NCI-H524 (cell line): ENCODE data around the gene TP53AIP1.

Source experiments
- DNase-seq, 2 experiments: peaks; one replicate each; lab custom pipeline; 2025; lab: John Stamatoyannopoulos, UW

Gene TP53AIP1

DNA sequence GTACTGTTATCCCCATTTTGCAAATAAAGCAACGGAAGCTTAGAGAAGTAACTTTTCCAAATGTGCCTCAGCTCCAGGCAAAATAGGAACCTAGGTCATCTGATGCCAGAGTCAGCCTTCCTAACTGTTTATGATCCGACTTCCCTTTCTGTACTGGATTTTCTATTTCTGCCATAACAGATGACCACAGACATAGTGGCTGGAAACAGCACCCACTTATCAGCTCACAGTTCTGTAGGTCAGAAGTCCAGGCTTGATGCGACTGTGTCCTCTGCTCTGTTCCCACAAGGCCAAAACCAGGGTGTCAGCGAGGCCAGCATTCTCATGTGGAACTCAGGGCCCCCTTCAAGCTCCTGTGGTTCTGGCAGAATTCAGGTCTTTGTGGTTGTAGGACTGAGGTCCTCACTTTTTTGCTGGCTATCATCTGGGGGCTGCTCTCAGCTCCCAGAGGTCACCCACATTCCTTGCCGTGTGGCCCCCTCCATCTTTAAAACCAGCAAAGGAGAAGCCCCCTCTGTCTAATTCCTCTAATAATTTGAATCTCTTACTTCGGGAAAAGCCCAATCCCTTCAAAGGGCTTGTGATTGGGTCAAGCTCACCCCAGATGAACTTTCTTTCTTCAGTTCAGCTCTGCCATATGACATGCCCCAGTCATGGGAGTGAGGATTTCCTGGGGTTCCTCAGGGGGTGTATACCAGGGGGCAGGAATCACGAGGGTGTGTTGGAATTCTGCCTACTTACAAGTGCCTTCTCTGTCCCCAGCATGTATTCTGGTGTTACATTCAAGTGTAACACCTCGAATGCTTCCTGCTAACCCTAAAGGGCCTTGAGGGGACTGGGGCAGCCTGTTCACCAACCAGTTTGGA, 36.3 kb downstream of the TP53AIP1 start:
- DNase-seq: no peak

DNA sequence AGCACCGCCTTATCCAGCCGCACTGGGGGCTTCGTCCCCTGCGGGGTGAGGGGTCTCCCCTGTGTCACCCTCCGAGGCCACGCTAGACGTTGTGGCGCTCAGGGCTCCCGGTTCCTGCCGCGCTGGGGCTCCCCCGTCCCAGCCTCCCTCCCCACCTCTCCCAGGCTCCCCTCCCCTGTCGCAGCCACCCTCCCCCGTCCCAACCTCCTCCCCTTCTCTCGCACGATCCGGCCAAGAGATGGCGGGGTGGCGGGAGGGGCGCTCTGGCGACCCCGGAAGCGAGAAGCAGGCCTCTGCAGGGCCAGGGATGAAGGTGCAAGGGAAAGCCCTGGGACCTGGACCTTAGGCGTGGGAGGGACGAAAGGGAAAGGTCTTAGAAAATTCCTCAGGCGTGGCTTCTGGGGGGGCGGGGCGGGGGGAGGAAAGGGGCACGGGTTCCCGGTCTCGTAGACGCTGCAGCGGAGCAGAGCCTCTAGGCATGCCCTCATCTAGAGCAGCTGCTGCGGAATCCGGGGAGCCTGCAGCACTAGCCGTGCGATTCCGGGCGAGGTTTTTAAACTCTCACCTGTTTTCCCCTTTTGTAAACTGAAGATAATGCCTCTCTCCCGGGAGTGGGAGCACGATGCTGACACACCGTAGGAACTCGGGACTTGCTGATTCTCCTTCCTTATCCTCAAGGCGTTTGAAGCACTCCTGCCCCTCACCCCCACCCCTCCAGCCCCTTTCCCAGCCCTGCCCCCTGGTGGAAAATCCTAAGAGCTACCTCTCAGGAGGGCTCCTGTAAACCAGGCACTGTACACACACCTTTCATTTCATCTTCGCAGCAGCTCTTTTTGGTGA, 37.1 kb downstream of the TP53AIP1 start:
- peak; percentile 62 to 73 for DNase-seq

DNA sequence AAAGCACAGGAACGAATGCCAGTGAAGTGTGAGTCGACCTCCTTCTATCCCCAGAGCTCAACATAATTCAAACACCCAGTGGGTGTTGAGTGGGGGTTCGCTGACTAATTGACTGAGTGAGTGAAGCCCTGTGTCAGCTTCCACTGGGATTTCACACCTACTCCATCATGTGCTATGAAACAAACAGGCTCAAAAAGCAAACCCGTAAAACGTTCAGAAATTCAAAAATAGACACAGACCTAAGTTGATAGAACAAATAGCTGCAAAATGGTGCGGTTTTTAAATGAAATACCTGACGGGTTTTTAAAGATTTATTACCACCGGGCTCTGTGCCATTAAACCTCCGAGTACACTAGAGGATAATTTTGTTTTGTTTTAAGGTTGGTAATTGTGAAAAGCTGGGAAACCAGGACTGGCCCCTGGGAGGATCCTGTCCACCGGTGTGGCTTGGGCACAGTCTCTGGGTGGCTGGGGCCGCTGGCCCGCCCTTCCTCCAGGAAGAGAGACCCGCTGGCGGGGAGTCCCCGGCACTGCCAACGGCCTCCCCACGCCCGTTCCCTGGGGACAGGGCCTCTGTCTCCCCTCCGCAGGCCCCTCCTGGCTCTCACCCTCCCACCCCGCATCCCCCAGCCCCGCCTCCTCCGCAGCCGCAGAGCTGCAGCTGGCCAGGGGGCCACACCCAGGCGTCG, 37.9 kb downstream of the TP53AIP1 start:
- DNase-seq: peak in 1 of 2 experiments; percentile 60

DNA sequence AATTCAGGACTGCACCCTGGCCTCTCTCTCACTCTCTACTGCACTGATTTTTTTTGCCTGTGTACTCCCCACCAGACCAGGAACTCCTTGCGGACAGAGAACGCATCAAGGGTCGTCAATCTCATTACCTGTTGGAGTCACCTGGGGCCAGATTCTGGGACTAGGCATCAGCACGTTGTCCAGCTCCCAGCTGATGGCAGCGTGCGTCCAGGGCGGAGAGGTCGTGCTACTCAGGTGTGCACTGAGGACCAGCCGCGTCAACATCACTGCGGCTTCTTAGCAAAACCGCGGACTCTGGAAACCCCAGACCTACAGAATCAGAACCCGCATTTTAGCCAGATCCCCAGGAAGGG, 38.4 kb downstream of the TP53AIP1 start:
- no peak for DNase-seq

DNA sequence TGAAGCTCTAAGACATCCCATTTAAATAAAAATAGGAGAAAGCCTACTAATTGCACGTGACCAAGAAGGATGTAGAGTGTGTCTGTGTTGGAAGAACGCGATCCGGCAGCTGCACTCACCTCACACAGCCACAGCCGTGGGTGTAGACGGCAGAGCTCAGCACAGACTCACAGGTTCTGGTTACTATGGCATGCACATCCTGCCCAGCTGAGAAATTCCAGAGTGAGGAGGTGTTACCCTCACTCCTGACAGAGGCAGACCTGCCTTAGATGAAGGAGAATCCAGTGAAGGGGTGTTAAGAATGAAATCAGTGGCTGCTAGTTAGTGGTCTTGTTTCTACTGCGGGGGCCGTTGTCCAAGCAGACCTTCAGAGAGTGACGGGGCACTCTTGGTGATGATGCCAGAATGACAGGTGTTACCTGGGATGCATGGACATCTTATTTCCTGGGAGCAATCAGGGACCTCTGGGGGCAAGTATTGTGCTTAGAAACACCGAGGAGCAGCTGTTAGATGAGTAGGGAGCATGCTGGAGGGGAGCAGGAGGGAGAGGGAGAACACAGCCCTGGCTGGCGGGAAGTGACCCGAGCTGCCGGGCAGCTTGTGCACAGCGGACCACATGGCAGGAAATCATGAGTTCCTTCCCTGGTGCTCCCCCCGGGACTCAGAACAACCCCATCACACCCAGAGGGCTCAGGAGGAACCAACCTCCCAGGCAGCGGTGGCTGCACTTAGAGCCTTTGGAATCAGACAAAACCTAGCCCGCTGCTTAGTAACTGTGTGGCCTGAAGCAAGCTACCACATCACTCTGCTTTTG, 39.2 kb downstream of the TP53AIP1 start:
- no peak for DNase-seq

DNA sequence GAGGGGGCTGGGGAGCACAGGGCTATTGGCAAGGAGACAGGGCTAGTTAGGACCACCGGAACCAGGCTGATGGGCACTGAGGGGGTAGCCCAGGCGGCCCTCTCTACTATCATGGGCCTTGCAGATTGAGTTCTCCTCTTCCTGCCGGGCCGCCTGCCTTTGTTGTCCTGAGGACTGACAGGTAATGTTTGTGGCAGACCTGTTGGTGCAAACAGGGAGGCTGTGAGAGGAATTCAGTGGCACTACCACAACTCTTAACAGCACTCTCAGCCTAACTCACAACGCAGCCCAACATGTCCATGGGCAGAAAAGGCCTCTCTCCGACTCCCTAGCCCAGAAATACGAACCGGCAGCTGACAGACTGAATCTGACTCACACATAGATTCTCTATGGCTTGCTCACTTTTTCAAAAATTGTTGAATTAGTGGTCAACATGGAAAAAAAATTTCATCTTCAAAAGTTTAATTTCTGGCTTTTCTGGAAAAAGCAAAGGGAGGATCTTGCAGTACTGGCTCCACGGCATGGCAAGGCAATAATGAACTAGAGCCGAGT, 40.1 kb downstream of the TP53AIP1 start:
- DNase-seq: no peak

DNA sequence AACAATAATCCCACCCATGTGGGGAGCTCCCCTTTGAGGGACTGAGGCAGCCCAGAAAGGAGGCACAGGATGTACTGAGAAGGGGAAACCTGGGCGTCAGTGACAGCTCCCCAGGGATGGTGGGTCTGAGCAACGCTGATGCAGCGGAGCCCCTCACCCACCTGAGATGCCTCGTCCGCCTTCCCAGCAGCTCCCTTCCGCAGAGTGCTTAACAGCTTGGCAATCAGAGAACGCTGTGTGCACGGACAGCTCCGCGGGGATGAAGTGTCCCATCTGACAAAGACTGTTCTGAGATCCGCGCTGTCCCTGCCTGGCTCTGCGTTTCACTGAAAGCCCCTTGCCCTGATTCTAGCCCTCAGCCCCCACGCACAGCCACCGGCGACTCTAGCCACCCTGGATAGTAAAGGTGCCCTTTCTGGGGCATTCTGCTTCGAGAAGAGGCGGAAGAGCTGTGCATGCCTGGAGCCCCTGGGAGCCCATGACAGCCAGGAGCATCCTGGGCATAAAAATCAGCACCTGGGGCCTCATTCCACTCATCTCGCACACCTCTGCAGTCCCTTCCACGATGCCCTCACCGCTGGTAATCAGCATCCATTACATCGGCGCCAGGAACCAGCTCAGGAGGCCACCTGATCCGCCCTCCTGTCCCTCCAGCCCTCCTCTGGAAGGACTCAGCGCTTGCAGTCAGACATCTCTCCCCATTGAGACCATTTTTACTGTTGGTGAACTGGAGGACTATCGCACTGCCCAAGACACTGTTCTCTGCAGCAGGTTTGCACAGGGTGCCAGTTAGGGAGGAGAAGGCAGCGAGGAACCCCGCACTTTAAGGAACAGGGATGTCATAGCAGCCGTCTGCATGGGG, 40.8 kb downstream of the TP53AIP1 start:
- no peak for DNase-seq

DNA sequence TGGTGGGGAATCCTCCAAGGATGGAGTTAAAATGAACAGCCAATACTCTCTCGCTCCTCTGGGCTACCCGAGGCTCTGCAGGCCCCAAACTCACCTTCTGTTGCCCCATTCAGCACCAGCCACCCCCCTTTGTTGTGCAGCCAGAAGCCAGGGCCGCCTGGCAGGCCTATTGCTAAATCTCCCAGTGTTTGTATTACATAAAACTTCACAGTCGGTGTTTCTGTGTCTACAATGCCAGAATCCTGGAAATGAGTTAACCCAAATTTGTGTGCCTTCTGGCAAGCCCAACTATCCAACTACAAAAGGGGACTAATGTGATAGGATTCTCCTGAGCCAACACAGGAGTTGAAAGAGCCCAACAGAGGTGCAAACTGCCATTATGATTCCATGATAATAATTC, 42.2 kb downstream of the TP53AIP1 start:
- DNase-seq: no peak

DNA sequence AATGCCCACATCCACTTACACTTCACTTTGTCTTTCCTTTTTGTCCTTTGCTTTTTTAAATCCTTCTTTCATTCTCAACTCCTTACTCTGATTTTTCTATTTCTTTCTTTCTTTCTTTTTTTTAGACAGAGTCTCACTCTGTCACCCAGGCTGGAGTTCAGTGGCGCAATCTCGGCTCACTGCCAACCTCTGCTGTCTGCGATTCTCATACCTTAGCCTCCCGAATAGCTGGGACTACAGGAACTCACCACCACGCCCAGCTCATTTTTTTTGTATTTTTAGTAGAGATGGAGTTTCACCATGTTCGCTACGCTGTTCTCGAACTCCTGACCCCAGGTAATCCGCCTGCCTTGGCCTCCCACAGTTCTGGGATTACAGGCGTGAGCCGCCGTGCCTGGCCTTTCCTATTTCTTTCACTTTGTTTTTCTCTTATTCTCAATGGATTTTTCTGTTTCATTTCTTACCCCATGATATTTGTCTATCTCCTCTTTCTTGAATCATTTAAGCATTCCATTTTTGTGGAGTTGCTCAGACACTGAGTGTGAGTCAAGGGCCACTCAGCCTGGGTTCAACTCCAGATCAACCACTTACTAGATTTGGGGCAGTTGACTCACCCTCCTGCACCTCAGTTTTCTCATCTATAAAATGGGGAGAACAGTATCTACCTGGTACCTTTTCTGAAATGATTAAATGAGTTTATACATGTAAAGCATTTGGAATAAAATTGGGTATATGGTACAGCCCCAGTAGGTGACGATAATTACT, 43.9 kb downstream of the TP53AIP1 start:
- no peak for DNase-seq

DNA sequence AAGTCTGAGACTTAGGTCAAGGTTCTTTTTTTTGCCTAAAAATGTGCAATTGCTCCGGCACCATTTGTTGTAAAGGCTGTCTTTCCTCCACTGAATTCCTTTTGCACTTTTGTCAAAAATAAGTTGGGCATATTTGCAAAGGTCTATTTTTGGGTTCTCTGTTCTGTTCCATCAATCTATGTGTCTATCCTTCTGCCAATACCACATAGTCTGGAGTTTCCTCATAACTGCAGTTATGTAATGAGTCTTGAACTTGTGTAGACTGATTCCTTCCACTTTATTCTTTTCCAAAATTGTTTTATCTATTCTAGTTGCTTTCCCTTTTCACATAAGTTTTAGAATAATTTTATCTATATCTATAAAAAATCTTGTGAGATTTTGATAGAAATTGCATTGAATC, 44.8 kb downstream of the TP53AIP1 start:
- no peak for DNase-seq

DNA sequence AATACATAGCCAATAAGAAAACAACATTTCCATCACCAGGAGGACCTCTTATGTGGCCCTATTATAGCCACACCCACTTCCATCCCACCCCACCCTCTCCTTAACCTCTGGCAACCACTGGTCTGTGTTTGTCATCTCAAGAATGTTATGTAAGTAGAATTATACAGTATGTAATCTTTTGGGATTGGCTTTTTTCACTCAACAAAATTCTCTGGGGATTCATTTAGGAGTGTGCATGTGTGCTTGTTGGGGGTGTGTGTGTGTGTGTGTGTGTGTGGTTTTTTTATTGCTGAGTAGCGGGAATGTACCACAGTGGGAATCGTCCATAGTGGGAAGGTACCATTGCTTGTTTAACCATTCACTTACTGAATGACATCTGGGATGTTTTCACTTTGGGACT, 46.3 kb downstream of the TP53AIP1 start:
- no peak for DNase-seq

DNA sequence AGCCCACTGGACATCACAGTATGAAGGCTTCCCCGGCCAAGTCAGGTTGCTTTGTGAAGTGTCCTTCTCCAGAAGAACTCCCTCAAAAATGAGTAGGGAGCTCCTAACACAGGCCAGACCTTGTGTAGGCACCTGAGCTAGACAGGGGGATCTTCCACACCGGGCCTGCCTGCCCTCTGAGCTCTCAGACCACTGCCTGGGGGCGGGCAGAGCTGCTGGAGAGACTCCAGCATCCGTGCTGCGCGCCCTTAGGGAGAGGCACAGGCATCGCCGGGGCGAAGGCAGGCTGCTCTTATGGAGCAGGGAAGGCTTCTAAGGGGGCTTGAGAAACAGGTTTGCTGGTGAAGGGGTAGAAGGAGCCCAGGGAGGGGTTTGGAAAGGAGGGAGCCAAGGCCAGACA, 47.1 kb downstream of the TP53AIP1 start:
- no peak for DNase-seq

DNA sequence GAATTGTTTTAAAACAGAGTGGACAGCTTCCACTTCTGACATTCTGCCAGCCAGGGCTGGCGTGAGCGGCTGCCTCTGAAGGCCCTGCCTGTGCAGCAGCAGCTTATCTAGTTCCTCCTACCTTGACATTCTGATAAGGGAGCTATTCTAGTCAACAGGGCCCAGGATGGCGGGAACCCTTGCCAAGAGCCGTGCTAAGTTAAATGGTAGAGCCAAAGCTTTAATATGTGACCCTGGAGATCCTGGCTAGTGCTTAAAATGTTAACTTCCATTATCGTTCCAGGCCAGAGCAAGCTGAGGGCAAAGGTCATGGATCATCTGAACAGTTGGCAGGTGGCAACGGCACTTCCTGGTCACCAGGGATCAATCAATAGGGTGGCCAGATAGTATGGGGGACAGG, 48.0 kb downstream of the TP53AIP1 start:
- DNase-seq: no peak

DNA sequence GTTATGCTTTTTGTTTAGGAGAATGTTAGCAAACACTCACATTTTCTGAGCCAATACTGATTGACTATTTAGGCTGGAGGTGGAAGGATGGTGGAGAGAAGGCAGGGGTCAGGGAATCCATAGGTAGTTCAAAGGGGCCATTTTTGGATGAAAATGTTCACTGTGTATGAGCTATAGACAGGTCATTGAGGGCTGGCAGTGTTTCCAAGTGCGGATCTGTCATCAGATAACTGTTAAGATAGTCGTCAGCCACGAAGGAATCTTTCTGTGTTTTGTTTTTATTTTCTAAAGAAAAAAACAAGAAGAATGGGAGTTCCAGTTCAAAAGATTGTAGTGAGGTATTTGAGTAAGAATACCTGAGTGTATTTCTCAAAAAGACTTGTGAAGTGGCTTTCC, 48.4 kb downstream of the TP53AIP1 start:
- DNase-seq: no peak

DNA sequence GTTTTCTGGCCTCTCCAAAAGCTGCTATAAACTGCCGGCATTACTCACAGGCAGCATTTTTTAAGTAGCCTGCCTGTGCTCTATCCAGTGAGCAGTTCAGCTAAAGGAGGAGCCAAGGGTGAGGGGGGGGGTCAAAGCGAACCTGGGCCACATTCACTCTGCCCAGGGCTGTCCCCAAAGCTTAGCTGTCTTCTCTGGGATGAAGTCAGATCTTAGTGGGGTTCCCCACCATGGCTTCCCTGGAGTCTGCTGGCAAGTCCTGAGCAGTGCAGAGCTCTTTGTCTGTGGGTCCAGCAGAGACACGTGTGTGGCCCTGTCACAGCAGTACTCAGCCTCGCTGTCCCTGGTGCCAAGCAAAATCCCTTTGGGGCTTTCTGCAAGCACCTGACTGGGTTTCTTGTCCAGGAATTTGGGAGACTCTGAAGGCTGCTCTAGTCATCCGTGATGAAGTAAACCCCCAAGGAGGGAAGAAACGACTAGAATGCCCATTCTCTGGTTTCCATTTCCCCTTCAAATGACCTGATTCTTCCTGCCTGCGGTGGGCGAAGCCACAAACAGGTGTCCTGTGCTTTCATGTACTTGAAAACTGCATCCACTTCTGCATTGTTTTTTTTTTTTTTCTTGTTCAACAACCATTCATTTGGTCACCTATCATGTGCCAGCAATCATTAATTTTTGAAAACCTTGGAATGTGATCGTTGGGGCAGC, 48.9 kb downstream of the TP53AIP1 start:
- DNase-seq: no peak

DNA sequence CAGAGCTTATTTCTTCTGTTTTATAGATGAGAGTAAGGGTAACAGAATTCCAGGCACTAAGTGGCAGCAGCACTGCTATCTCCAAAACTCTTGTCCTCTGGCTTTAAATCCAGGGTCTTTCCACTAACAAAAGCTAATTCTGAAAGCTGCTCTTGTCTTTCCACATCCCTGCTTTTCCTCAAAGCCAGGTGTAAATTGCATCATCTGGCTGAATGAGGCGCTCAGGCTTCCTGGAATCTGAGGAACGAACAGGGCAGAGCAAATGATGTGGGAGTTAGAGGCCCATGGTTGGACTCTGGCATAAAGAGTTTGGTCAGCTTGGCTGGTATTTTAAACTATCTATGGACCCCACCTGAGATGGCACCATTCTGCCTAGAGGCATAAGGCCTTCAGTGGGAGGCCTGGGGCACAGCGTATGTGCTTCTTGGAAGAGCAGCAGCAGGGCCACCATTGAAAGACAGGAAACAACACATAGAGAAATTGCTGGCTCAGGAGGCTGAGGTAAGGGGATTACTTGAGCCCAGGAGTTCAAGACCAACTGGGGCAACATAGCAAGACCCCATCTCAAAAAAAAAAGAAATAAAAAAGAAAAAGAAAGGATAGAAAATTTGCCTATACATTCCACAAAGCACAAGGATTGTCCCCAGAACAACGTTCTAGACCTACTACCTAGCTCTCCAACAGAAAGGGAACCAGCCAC, 49.7 kb downstream of the TP53AIP1 start:
- no peak for DNase-seq

DNA sequence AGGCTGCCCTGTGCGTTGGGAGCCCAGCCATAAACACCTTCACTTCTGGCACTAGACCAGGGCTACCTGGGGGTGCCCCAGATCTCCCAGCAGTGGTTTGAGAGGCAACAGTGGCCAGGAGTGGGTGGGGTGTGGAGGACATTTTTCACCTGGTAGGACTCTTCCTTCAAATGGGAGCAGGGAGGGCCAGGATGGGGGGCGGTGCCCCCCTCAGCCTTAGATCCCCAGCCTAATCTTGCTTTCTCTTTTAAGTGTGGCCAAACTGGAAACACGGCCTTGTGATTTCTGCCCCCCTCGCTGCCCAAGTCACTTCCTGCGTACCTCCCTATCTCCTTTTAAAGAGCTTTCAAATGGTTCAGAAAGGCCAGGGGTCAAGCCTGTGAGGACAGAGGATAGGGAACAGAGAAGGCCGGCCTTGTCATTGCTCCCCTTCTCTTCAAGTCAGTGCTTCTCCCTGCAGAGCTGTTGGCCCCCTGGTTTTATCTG, 50.7 kb downstream of the TP53AIP1 start:
- no peak for DNase-seq
